ENCODE measurements around the gene SPTLC3.

Gene SPTLC3

GRCh38 chr20:13140775-13141174 is 132.0 kb downstream of the SPTLC3 start:
- Mint-ChIP-seq H3K9me3 (no peaks in the 10 kb centered on the region), H3K27ac (no peak overlapping the region), H3K4me1 (ENCODE audit: low read depth) (peaks cover 4% of the 10 kb centered on the region), H3K4me3 (no peak overlapping the region), H3K36me3 (ENCODE audit: low read depth) (no peaks in the 10 kb centered on the region), H3K27me3 (ENCODE audit: low read depth) (no peaks in the 10 kb centered on the region)

- H3K36me3 Mint-ChIP-seq (ENCODE audit: low read depth), result no peaks in the 10 kb centered on the region
- H3K4me3 Mint-ChIP-seq, result no peak overlapping the region
- H3K27me3 Mint-ChIP-seq (ENCODE audit: low read depth), result no peaks in the 10 kb centered on the region
- no peak overlapping the region for H3K27ac Mint-ChIP-seq
- peaks cover 4% of the 10 kb centered on the region for H3K4me1 Mint-ChIP-seq (ENCODE audit: low read depth)
- no peaks in the 10 kb centered on the region for H3K9me3 Mint-ChIP-seq
These were observed 132.8 kb downstream of the SPTLC3 start for GRCh38 chr20:13141546-13141945.

- Mint-ChIP-seq H3K4me3 (no peak overlapping the region), H3K36me3 (ENCODE audit: low read depth) (no peaks in the 10 kb centered on the region), H3K27ac (no peak overlapping the region), H3K4me1 (ENCODE audit: low read depth) (peaks cover 4% of the 10 kb centered on the region), H3K9me3 (no peaks in the 10 kb centered on the region), H3K27me3 (ENCODE audit: low read depth) (no peaks in the 10 kb centered on the region)
These were observed 133.4 kb downstream of the SPTLC3 start for GRCh38 chr20:13142143-13142542.

- Mint-ChIP-seq H3K27ac (no peak overlapping the region), H3K36me3 (ENCODE audit: low read depth) (no peaks in the 10 kb centered on the region), H3K27me3 (ENCODE audit: low read depth) (peaks cover 3% of the 10 kb centered on the region), H3K9me3 (no peaks in the 10 kb centered on the region), H3K4me3 (no peak overlapping the region), H3K4me1 (ENCODE audit: low read depth) (no peaks in the 10 kb centered on the region)
These were observed 138.5 kb downstream of the SPTLC3 start for GRCh38 chr20:13147071-13147963.

- Mint-ChIP-seq H3K27me3 (ENCODE audit: low read depth) (peaks cover 3% of the 10 kb centered on the region), H3K4me1 (ENCODE audit: low read depth) (no peaks in the 10 kb centered on the region), H3K27ac (no peak overlapping the region), H3K9me3 (no peaks in the 10 kb centered on the region), H3K4me3 (no peak overlapping the region), H3K36me3 (ENCODE audit: low read depth) (no peaks in the 10 kb centered on the region)
These were observed 139.2 kb downstream of the SPTLC3 start for GRCh38 chr20:13147971-13148370.

GRCh38 chr20:13148402-13148801 is 139.6 kb downstream of the SPTLC3 start:
- Mint-ChIP-seq H3K27me3 (ENCODE audit: low read depth) (peaks cover 3% of the 10 kb centered on the region), H3K9me3 (no peaks in the 10 kb centered on the region), H3K27ac (no peak overlapping the region)

GRCh38 chr20:13148961-13149360 is 140.2 kb downstream of the SPTLC3 start:
- no peaks in the 10 kb centered on the region for H3K9me3 Mint-ChIP-seq
- H3K4me1 Mint-ChIP-seq (ENCODE audit: low read depth), result no peaks in the 10 kb centered on the region
- no peaks in the 10 kb centered on the region for H3K36me3 Mint-ChIP-seq (ENCODE audit: low read depth)
- H3K27me3 Mint-ChIP-seq (ENCODE audit: low read depth), result peaks cover 3% of the 10 kb centered on the region
- no peak overlapping the region for H3K4me3 Mint-ChIP-seq
- no peak overlapping the region for H3K27ac Mint-ChIP-seq

More at GRCh38 chr20:13148402-13148801, 139.6 kb downstream of the SPTLC3 start:
- no peaks in the 10 kb centered on the region for H3K36me3 Mint-ChIP-seq (ENCODE audit: low read depth)
- no peaks in the 10 kb centered on the region for H3K4me1 Mint-ChIP-seq (ENCODE audit: low read depth)
- no peak overlapping the region for H3K4me3 Mint-ChIP-seq

GRCh38 chr20:13149371-13150105 is 140.8 kb downstream of the SPTLC3 start:
- H3K9me3 Mint-ChIP-seq, result no peaks in the 10 kb centered on the region
- H3K27ac Mint-ChIP-seq, result no peak overlapping the region
- peaks cover 3% of the 10 kb centered on the region for H3K27me3 Mint-ChIP-seq (ENCODE audit: low read depth)

GRCh38 chr20:13158369-13158768 is 149.6 kb downstream of the SPTLC3 start:
- Mint-ChIP-seq H3K36me3 (ENCODE audit: low read depth) (no peaks in the 10 kb centered on the region), H3K4me3 (no peak overlapping the region), H3K27me3 (ENCODE audit: low read depth) (no peaks in the 10 kb centered on the region), H3K9me3 (no peaks in the 10 kb centered on the region), H3K27ac (no peak overlapping the region), H3K4me1 (ENCODE audit: low read depth) (no peaks in the 10 kb centered on the region)

More at GRCh38 chr20:13149371-13150105, 140.8 kb downstream of the SPTLC3 start:
- Mint-ChIP-seq H3K4me3 (no peak overlapping the region), H3K36me3 (ENCODE audit: low read depth) (no peaks in the 10 kb centered on the region), H3K4me1 (ENCODE audit: low read depth) (no peaks in the 10 kb centered on the region)

GRCh38 chr20:13159889-13160288 is 151.1 kb downstream of the SPTLC3 start:
- Mint-ChIP-seq H3K9me3 (no peaks in the 10 kb centered on the region), H3K4me3 (no peak overlapping the region), H3K36me3 (ENCODE audit: low read depth) (no peaks in the 10 kb centered on the region)

GRCh38 chr20:13165203-13165602 is 156.4 kb downstream of the SPTLC3 start:
- Mint-ChIP-seq H3K9me3 (no peaks in the 10 kb centered on the region), H3K27me3 (ENCODE audit: low read depth) (no peaks in the 10 kb centered on the region), H3K4me3 (no peak overlapping the region), H3K27ac (no peak overlapping the region), H3K4me1 (ENCODE audit: low read depth) (no peaks in the 10 kb centered on the region), H3K36me3 (ENCODE audit: low read depth) (no peaks in the 10 kb centered on the region)

More at GRCh38 chr20:13159889-13160288, 151.1 kb downstream of the SPTLC3 start:
- Mint-ChIP-seq H3K27me3 (ENCODE audit: low read depth) (no peaks in the 10 kb centered on the region), H3K4me1 (ENCODE audit: low read depth) (no peaks in the 10 kb centered on the region), H3K27ac (no peak overlapping the region)

GRCh38 chr20:13166011-13166410 is 157.2 kb downstream of the SPTLC3 start:
- H3K27ac Mint-ChIP-seq, result no peak overlapping the region
- no peak overlapping the region for H3K4me3 Mint-ChIP-seq
- no peaks in the 10 kb centered on the region for H3K9me3 Mint-ChIP-seq
- no peaks in the 10 kb centered on the region for H3K27me3 Mint-ChIP-seq (ENCODE audit: low read depth)
- no peaks in the 10 kb centered on the region for H3K36me3 Mint-ChIP-seq (ENCODE audit: low read depth)
- no peaks in the 10 kb centered on the region for H3K4me1 Mint-ChIP-seq (ENCODE audit: low read depth)

- no peaks in the 10 kb centered on the region for H3K4me1 Mint-ChIP-seq (ENCODE audit: low read depth)
- no peaks in the 10 kb centered on the region for H3K9me3 Mint-ChIP-seq
- H3K27me3 Mint-ChIP-seq (ENCODE audit: low read depth), result no peaks in the 10 kb centered on the region
- no peak overlapping the region for H3K27ac Mint-ChIP-seq
- H3K4me3 Mint-ChIP-seq, result no peak overlapping the region
- no peaks in the 10 kb centered on the region for H3K36me3 Mint-ChIP-seq (ENCODE audit: low read depth)
These were observed 157.7 kb downstream of the SPTLC3 start for GRCh38 chr20:13166437-13166836.

- H3K36me3 Mint-ChIP-seq (ENCODE audit: low read depth), result no peaks in the 10 kb centered on the region
- no peaks in the 10 kb centered on the region for H3K9me3 Mint-ChIP-seq
- no peaks in the 10 kb centered on the region for H3K27me3 Mint-ChIP-seq (ENCODE audit: low read depth)
- H3K27ac Mint-ChIP-seq, result no peak overlapping the region
- no peaks in the 10 kb centered on the region for H3K4me1 Mint-ChIP-seq (ENCODE audit: low read depth)
- no peak overlapping the region for H3K4me3 Mint-ChIP-seq
These were observed 160.3 kb downstream of the SPTLC3 start for GRCh38 chr20:13169086-13169485.

GRCh38 chr20:13170771-13171170 is 162.0 kb downstream of the SPTLC3 start:
- H3K36me3 Mint-ChIP-seq (ENCODE audit: low read depth), result no peaks in the 10 kb centered on the region
- H3K27me3 Mint-ChIP-seq (ENCODE audit: low read depth), result no peaks in the 10 kb centered on the region
- no peaks in the 10 kb centered on the region for H3K9me3 Mint-ChIP-seq
- H3K27ac Mint-ChIP-seq, result no peak overlapping the region
- no peaks in the 10 kb centered on the region for H3K4me1 Mint-ChIP-seq (ENCODE audit: low read depth)
- no peak overlapping the region for H3K4me3 Mint-ChIP-seq

Measured in T-helper 1 cell treated with Interleukin-12 subunit alpha and Interleukin-12 subunit beta and Interleukin-4 antibody, amounts not matched to agents 30 μg/mL and 1 μg/mL, for 36 hours (primary cell).